Measurements from ENCODE around the gene RCN1.

GRCh38 chr11:32062540-32062939 is 28.3 kb upstream of the RCN1 start:
- TF ChIP-seq, protein P1, sequence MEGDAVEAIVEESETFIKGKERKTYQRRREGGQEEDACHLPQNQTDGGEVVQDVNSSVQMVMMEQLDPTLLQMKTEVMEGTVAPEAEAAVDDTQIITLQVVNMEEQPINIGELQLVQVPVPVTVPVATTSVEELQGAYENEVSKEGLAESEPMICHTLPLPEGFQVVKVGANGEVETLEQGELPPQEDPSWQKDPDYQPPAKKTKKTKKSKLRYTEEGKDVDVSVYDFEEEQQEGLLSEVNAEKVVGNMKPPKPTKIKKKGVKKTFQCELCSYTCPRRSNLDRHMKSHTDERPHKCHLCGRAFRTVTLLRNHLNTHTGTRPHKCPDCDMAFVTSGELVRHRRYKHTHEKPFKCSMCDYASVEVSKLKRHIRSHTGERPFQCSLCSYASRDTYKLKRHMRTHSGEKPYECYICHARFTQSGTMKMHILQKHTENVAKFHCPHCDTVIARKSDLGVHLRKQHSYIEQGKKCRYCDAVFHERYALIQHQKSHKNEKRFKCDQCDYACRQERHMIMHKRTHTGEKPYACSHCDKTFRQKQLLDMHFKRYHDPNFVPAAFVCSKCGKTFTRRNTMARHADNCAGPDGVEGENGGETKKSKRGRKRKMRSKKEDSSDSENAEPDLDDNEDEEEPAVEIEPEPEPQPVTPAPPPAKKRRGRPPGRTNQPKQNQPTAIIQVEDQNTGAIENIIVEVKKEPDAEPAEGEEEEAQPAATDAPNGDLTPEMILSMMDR (IDR thresholded peaks at IDR 0.05; ENCODE audit: low read depth, low read length): no peak
- no peak for TF ChIP-seq EZH2phosphoT487 (IDR thresholded peaks at IDR 0.05; ENCODE audit: low read depth)

All from OCI-LY3 (cell line).